GM12872 (cell line): ENCODE results near the gene CDH23.

ENCODE experiments used
- TF ChIP-seq, protein P1 (sequence below): IDR thresholded peaks from 3 replicates; pipeline ENCODE4 v1.5.1; 2011; ENCODE audit warnings: low read depth, mild to moderate bottlenecking, low read length, moderate library complexity; ENCODE audit not compliant: insufficient read depth

The CDH23 gene

DNA sequence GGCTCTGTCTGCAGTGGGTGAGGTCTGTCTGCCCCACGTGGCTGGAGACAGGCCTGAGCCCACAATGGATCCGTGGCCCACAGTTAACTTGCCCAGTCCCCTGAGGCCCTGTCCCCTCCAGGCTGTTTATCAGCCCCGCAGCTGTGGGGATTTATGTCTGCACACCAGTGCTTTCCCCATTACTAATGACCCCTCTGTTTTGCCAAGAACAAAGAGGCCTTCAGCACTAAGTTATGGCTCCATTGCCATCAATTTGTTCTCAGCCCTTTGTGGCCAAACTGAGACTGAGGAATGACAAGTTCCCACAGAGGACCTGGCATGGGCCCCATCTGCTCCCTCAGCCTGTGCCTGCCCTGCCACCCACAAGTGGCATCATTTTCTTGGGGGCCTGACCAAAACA lies 184.7 kb downstream of the CDH23 start:
- TF ChIP-seq, protein P1, sequence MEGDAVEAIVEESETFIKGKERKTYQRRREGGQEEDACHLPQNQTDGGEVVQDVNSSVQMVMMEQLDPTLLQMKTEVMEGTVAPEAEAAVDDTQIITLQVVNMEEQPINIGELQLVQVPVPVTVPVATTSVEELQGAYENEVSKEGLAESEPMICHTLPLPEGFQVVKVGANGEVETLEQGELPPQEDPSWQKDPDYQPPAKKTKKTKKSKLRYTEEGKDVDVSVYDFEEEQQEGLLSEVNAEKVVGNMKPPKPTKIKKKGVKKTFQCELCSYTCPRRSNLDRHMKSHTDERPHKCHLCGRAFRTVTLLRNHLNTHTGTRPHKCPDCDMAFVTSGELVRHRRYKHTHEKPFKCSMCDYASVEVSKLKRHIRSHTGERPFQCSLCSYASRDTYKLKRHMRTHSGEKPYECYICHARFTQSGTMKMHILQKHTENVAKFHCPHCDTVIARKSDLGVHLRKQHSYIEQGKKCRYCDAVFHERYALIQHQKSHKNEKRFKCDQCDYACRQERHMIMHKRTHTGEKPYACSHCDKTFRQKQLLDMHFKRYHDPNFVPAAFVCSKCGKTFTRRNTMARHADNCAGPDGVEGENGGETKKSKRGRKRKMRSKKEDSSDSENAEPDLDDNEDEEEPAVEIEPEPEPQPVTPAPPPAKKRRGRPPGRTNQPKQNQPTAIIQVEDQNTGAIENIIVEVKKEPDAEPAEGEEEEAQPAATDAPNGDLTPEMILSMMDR, result no peak

- TF ChIP-seq, protein P1, result no peak
Observed at GRCh38 chr10:71582019-71582418, 185.3 kb downstream of the CDH23 start.

- TF ChIP-seq, protein P1, result no peak
Observed at GRCh38 chr10:71582506-71583475, 186.1 kb downstream of the CDH23 start.

GRCh38 chr10:71584461-71584860 lies 187.7 kb downstream of the CDH23 start:
- TF ChIP-seq, protein P1, result no peak

- TF ChIP-seq, protein P1, result no peak
Observed at GRCh38 chr10:71584902-71585563, 188.3 kb downstream of the CDH23 start.

- TF ChIP-seq, protein P1, result no peak
Observed at GRCh38 chr10:71585564-71586290, 189.0 kb downstream of the CDH23 start.
